HepG2 (cell line): ENCODE results near the gene RPL22L1. TPM values are rescaled to one million over a fixed set of nuclear protein-coding genes. Genes with fewer than 3 reads are reported as not detected.

Experiments
- ARNT ChIP-seq: fragments of 450-650 bp; IDR thresholded peaks from 2 replicates; pipeline ENCODE4 v1.6.1; 2017
- CENPT ChIP-seq: sonication (generic); formaldehyde crosslinking; IDR thresholded peaks from 2 replicates; pipeline ENCODE4 v1.8.0; 2022; ENCODE audit warnings: low read depth, mild to moderate bottlenecking, moderate library complexity, missing genetic modification reagents
- CHD4 ChIP-seq: fragments of 200-600 bp; sonication (generic); IDR thresholded peaks from 2 replicates; pipeline ENCODE4 v1.7.0; 2017; ENCODE audit warnings: mild to moderate bottlenecking, low read length, borderline replicate concordance
- ELF4 ChIP-seq: sonication (generic); formaldehyde crosslinking; IDR thresholded peaks from 2 replicates; pipeline ENCODE4 v1.5.0; 2020; ENCODE audit warnings: missing genetic modification reagents, mild to moderate bottlenecking, moderate library complexity, borderline replicate concordance
- KAT8 ChIP-seq: IDR thresholded peaks from 2 replicates; pipeline ENCODE4 v1.6.1; 2016; ENCODE audit warnings: missing genetic modification reagents, missing compliant biosample characterization
- KLF11 ChIP-seq: IDR thresholded peaks from 2 replicates; pipeline ENCODE4 v1.6.1; 2016; ENCODE audit warnings: missing compliant biosample characterization
- NAIF1 ChIP-seq: sonication (generic); formaldehyde crosslinking; IDR thresholded peaks from 2 replicates; pipeline ENCODE4 v1.5.0; 2020; ENCODE audit warnings: mild to moderate bottlenecking, missing genetic modification reagents, borderline replicate concordance
- NR2F1 ChIP-seq, 2 experiments: fragments of 450-650 bp in 1 of 2; formaldehyde crosslinking in 1 of 2; IDR thresholded peaks; 2 replicates each; pipeline versions ENCODE4 v1.5.0 to v1.6.1; 2016 to 2020; ENCODE audit warnings: mild to moderate bottlenecking in 1 of 2, missing compliant biosample characterization in 1 of 2, missing genetic modification reagents in 1 of 2, moderate library complexity in 1 of 2
- NR2F6 ChIP-seq, 2 experiments: IDR thresholded peaks; 2 replicates each; pipeline ENCODE4 v1.6.1; 2016; ENCODE audit warnings: antibody characterized with exemption in 1 of 2, mild to moderate bottlenecking in 1 of 2
- POLR2A ChIP-seq, 2 experiments: IDR thresholded peaks; 2 replicates each; pipeline ENCODE4 v1.6.1; 2011; ENCODE audit warnings: low read depth in 2 of 2, low read length in 2 of 2, mild to moderate bottlenecking in 1 of 2, moderate library complexity in 1 of 2; ENCODE audit not compliant: insufficient read depth in 1 of 2
- RARA ChIP-seq: IDR thresholded peaks from 2 replicates; pipeline ENCODE4 v1.6.1; 2016; ENCODE audit warnings: missing genetic modification reagents, missing compliant biosample characterization
- TCF12 ChIP-seq, 2 experiments: fragments of 450-650 bp in 1 of 2; sonication (generic) in 1 of 2; formaldehyde crosslinking in 1 of 2; IDR thresholded peaks; 2 replicates each; pipeline versions ENCODE4 v1.6.1 to v1.8.0; 2017 to 2022; ENCODE audit warnings: antibody characterized with exemption in 1 of 2, mild to moderate bottlenecking in 1 of 2, missing genetic modification reagents in 1 of 2, moderate library complexity in 1 of 2
- ZNF326 ChIP-seq: sonication (generic); formaldehyde crosslinking; IDR thresholded peaks from 2 replicates; pipeline ENCODE4 v1.4.0; 2020; ENCODE audit warnings: missing genetic modification reagents, borderline replicate concordance
- ZNF703 ChIP-seq: sonication (generic); formaldehyde crosslinking; IDR thresholded peaks from 2 replicates; pipeline ENCODE4 v1.5.1; 2020; ENCODE audit warnings: missing genetic modification reagents, mild to moderate bottlenecking, moderate library complexity, borderline replicate concordance
- ZNF749 ChIP-seq: sonication (generic); formaldehyde crosslinking; IDR thresholded peaks from 2 replicates; pipeline ENCODE4 v1.8.0; 2022; ENCODE audit warnings: mild to moderate bottlenecking, missing genetic modification reagents, moderate library complexity, borderline replicate concordance
- ZNF788 ChIP-seq: sonication (generic); formaldehyde crosslinking; IDR thresholded peaks from 2 replicates; pipeline ENCODE4 v1.5.0; 2020; ENCODE audit warnings: mild to moderate bottlenecking, missing genetic modification reagents, borderline replicate concordance
- polyA plus RNA-seq, 8 experiments: library from polyadenylated mRNA; depleted of rRNA in 3 of 8; stranded (reverse) in 7 of 8; unstranded in 1 of 8; fragments of >200 nt; fragmentation: Illumina TruSeq in 4 of 8; extraction: Trizol in 4 of 8; gene quantifications; 2 replicates each; pipeline versions ENCODE4 v1.2.1 to v1.2.3, GENCODE V29; 2011 to 2016; ENCODE audit warnings: low read depth in 4 of 8, missing spikeins in 1 of 8, mixed read lengths in 1 of 8; ENCODE audit not compliant: insufficient read depth in 1 of 8
- total RNA-seq, 5 experiments: library from RNA; depleted of rRNA; stranded (reverse); fragments of >200 nt; fragmentation: Illumina TruSeq; extraction: Trizol; gene quantifications; 2 replicates each; pipeline ENCODE4 v1.2.3, GENCODE V29; 2016; ENCODE audit warnings: low read depth in 1 of 5
- TF ChIP-seq, protein P1 (sequence below): sonication (generic); formaldehyde crosslinking; IDR thresholded peaks from 2 replicates; pipeline ENCODE4 v1.4.0; 2020; ENCODE audit warnings: missing genetic modification reagents, mild to moderate bottlenecking, borderline replicate concordance
- TF ChIP-seq, protein P2 (sequence below): sonication (generic); formaldehyde crosslinking; IDR thresholded peaks from 2 replicates; pipeline ENCODE4 v1.9.0; 2021; ENCODE audit warnings: missing genetic modification reagents, borderline replicate concordance
- TF ChIP-seq, protein P3 (sequence below): sonication (generic); formaldehyde crosslinking; IDR thresholded peaks from 2 replicates; pipeline ENCODE4 v1.5.0; 2020; ENCODE audit warnings: mild to moderate bottlenecking, missing genetic modification reagents

The RPL22L1 gene
- total and polyA plus RNA-seq, 2 of the 13 experiments (the other 11 are each of a cell fraction or from before 2014, with no cell fraction given) = 42.7 to 152 TPM

DNA sequence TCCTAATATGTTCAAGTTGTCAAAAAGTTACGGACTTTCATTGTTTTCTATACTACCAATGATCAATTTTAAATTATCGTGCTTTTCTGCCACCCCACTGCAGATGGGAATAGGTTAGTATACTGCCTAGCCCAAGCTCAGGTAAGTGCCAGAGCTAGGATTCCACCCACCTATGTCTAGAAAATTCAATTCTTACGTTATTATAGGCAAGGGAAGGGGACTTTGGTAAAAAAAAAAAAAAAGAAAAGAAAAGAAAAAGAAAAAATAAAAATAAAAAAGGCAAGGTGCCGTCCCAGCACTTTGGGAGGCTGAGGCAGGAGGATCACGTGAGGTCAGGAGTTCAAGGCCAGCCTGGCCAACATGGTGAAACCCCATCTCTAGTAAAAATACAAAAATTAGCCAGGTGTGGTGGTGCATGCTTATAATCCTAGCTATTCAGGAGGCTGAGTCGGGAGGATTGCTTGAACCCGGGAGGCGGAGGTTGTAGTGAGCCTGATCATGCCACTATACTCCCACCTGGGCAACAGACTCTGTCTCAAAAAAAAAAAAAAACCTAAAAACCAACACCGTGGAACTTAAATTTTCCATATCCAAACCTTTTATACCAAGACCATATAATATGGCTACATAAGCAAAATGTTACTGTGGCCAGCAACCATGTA, 1.3 kb downstream of the RPL22L1 start (continued):
- no peak for TF ChIP-seq CENPT
- TF ChIP-seq NR2F6 (IDR thresholded peaks at IDR 0.05) = peak; percentile 89
- peak; percentile 78 for TF ChIP-seq NR2F6 (CRISPR knock-in tag; IDR thresholded peaks at IDR 0.05)
- peak; percentile 59; the same call in 1 of the 2 replicates for TF ChIP-seq CHD4
- TF ChIP-seq, protein P1, sequence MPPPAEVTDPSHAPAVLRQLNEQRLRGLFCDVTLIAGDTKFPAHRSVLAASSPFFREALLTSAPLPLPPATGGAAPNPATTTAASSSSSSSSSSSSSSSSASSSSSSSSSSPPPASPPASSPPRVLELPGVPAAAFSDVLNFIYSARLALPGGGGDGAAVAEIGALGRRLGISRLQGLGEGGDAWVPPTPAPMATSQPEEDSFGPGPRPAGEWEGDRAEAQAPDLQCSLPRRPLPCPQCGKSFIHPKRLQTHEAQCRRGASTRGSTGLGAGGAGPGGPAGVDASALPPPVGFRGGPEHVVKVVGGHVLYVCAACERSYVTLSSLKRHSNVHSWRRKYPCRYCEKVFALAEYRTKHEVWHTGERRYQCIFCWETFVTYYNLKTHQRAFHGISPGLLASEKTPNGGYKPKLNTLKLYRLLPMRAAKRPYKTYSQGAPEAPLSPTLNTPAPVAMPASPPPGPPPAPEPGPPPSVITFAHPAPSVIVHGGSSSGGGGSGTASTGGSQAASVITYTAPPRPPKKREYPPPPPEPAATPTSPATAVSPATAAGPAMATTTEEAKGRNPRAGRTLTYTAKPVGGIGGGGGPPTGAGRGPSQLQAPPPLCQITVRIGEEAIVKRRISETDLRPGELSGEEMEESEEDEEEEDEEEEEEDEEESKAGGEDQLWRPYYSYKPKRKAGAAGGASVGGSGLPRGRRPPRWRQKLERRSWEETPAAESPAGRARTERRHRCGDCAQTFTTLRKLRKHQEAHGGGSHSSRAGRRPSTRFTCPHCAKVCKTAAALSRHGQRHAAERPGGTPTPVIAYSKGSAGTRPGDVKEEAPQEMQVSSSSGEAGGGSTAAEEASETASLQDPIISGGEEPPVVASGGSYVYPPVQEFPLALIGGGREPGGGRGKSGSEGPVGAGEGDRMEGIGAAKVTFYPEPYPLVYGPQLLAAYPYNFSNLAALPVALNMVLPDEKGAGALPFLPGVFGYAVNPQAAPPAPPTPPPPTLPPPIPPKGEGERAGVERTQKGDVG (CRISPR knock-in tag) = no peak
- no peak for TF ChIP-seq ZNF788 (CRISPR knock-in tag)
- no peak; the same call in 1 of the 2 replicates for TF ChIP-seq ZNF703 (CRISPR knock-in tag)
- peak; percentile 70 for TF ChIP-seq RARA (CRISPR knock-in tag)
- peak in 1 of 2 experiments; percentile 83; a peak in 2 of 4 replicates for TF ChIP-seq POLR2A (IDR thresholded peaks at IDR 0.05; ENCODE audit: insufficient read depth in 1 of 2, low read depth in 2 of 2, low read length in 2 of 2)
- TF ChIP-seq NAIF1 (CRISPR knock-in tag) = 0 out of 2 replicates have a peak, but pooled peaks have one; percentile 60
- TF ChIP-seq ARNT = no peak
- TF ChIP-seq KLF11 = no peak
- TF ChIP-seq, protein P2, sequence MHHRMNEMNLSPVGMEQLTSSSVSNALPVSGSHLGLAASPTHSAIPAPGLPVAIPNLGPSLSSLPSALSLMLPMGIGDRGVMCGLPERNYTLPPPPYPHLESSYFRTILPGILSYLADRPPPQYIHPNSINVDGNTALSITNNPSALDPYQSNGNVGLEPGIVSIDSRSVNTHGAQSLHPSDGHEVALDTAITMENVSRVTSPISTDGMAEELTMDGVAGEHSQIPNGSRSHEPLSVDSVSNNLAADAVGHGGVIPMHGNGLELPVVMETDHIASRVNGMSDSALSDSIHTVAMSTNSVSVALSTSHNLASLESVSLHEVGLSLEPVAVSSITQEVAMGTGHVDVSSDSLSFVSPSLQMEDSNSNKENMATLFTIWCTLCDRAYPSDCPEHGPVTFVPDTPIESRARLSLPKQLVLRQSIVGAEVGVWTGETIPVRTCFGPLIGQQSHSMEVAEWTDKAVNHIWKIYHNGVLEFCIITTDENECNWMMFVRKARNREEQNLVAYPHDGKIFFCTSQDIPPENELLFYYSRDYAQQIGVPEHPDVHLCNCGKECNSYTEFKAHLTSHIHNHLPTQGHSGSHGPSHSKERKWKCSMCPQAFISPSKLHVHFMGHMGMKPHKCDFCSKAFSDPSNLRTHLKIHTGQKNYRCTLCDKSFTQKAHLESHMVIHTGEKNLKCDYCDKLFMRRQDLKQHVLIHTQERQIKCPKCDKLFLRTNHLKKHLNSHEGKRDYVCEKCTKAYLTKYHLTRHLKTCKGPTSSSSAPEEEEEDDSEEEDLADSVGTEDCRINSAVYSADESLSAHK = no peak
- TF ChIP-seq, protein P3, sequence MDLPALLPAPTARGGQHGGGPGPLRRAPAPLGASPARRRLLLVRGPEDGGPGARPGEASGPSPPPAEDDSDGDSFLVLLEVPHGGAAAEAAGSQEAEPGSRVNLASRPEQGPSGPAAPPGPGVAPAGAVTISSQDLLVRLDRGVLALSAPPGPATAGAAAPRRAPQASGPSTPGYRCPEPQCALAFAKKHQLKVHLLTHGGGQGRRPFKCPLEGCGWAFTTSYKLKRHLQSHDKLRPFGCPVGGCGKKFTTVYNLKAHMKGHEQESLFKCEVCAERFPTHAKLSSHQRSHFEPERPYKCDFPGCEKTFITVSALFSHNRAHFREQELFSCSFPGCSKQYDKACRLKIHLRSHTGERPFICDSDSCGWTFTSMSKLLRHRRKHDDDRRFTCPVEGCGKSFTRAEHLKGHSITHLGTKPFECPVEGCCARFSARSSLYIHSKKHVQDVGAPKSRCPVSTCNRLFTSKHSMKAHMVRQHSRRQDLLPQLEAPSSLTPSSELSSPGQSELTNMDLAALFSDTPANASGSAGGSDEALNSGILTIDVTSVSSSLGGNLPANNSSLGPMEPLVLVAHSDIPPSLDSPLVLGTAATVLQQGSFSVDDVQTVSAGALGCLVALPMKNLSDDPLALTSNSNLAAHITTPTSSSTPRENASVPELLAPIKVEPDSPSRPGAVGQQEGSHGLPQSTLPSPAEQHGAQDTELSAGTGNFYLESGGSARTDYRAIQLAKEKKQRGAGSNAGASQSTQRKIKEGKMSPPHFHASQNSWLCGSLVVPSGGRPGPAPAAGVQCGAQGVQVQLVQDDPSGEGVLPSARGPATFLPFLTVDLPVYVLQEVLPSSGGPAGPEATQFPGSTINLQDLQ (CRISPR knock-in tag) = no peak
- TF ChIP-seq NR2F1 (CRISPR knock-in tag; IDR thresholded peaks at IDR 0.05) = peak; percentile 67 to 75
- TF ChIP-seq ZNF749 = no peak
- no peak for TF ChIP-seq ELF4 (CRISPR knock-in tag)
- no peak for TF ChIP-seq TCF12 (IDR thresholded peaks at IDR 0.05)
- 0 out of 2 replicates have a peak, but pooled peaks have one; percentile 1 for TF ChIP-seq TCF12 (CRISPR knock-in tag; IDR thresholded peaks at IDR 0.05)
- peak; percentile 10; the same call in 1 of the 2 replicates for TF ChIP-seq KAT8 (CRISPR knock-in tag)
- no peak for TF ChIP-seq ZNF326 (CRISPR knock-in tag)
